Measurements from ENCODE around the gene GFPT2. TPM values are rescaled to one million over a fixed set of nuclear protein-coding genes. Genes with fewer than 3 reads are reported as not detected.
"Not testable (repeated sequence)": the region's sequence is repeated elsewhere in the genome, so short reads cannot be mapped to it uniquely, and the experiment has no call there.

The GFPT2 gene
- total RNA-seq, 2 donors from 2014 or later: 0.80 to 2.1 TPM

DNA sequence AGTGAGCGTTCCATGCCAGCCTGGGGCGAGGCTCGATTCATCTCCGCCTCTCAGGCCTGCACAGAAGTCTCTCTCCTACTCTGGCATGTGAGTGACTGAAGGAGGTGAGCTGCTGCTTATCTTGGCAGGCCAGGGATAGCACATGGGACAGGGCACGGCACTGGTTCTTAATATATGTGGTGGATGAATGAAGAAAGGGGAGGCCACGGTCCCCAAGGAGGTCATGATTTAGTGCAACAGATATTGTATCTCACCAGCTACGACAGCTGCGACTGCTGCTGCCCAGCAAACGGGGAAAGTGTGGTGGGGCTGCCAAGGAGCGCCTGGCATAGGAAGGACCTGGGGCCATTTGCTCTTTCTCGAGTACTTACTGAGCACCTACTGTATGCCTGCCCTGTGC lies 41.9 kb downstream of the GFPT2 start:
- no peaks in the 10 kb centered on the region for H3K9me3 ChIP-seq (ENCODE audit: control insufficient read depth, low read length, poor library complexity, severe bottlenecking)
- Mint-ChIP-seq H3K4me3 (no peak overlapping the region), H3K4me1 (peaks cover 3% of the 10 kb centered on the region), H3K36me3 (ENCODE audit: low read depth) (peaks cover 2% of the 10 kb centered on the region), H3K27me3 (peaks cover 4% of the 10 kb centered on the region), H3K27ac (no peak overlapping the region)
- DNase-seq (no peak), ATAC-seq (no peak)

DNA sequence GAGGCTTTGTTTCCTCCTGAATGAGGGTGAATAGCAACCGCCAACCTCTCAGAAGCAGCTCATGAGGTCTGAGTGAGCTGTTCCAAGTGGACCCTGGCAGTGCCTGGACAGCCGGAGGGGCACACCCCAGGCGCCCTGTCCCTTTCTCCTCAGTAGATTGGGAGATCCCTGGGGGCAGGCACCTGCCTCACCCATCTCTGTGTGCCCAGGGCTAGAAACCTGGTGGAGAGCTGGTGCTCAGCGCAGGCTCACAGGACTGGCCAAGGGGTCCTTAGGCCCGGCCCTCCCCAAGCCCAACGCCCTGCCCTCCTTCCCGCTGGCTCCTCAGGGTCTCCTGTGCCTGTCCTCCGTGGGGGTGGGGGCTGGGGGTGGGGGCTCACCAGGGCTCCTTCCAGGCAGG lies 46.3 kb downstream of the GFPT2 start:
- ATAC-seq: no peak
- no peak overlapping the region for H3K4me3 Mint-ChIP-seq
- H3K27ac Mint-ChIP-seq: no peak overlapping the region
- H3K27me3 Mint-ChIP-seq: peaks cover 5% of the 10 kb centered on the region
- no peak for DNase-seq
- H3K4me1 Mint-ChIP-seq: no peaks in the 10 kb centered on the region
- peaks cover 2% of the 10 kb centered on the region for H3K36me3 Mint-ChIP-seq (ENCODE audit: low read depth)
- H3K9me3 ChIP-seq (ENCODE audit: control insufficient read depth, low read length, poor library complexity, severe bottlenecking): no peaks in the 10 kb centered on the region

DNA sequence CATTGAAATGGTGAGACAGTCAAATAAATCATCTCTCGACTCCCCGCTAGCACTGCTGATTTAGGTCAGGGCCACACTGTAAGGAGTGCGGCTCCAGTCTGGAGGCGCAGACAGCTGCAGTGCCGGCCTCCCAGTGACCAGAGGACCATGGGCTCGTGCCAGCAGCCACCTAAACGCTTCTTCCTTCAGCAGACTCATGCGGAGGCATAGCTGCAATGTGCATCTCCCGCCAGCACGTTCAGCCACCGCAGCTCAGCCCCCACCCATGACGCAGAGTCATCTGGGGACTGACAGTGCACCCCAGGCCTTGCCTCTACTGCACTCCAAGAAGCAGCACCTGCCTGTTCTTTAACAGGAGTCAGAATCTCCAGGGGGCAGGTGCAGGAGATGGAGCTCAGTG lies 47.7 kb downstream of the GFPT2 start:
- H3K36me3 Mint-ChIP-seq (ENCODE audit: low read depth): no peaks in the 10 kb centered on the region
- no peaks in the 10 kb centered on the region for H3K4me1 Mint-ChIP-seq
- DNase-seq: no peak
- no peaks in the 10 kb centered on the region for H3K9me3 ChIP-seq (ENCODE audit: control insufficient read depth, low read length, poor library complexity, severe bottlenecking)
- no peak overlapping the region for H3K4me3 Mint-ChIP-seq
- peaks cover 15% of the 10 kb centered on the region for H3K27me3 Mint-ChIP-seq
- ATAC-seq: no peak
- H3K27ac Mint-ChIP-seq: no peak overlapping the region

GRCh38 chr5:180304431-180305375 lies 48.4 kb downstream of the GFPT2 start:
- DNase-seq: no peak
- no peak overlapping the region for H3K4me3 Mint-ChIP-seq
- ATAC-seq: no peak
- no peak overlapping the region for H3K27ac Mint-ChIP-seq
- H3K27me3 Mint-ChIP-seq: peaks cover 15% of the 10 kb centered on the region
- H3K36me3 Mint-ChIP-seq (ENCODE audit: low read depth): no peaks in the 10 kb centered on the region
- H3K9me3 ChIP-seq (ENCODE audit: control insufficient read depth, low read length, poor library complexity, severe bottlenecking): no peaks in the 10 kb centered on the region
- no peaks in the 10 kb centered on the region for H3K4me1 Mint-ChIP-seq

DNA sequence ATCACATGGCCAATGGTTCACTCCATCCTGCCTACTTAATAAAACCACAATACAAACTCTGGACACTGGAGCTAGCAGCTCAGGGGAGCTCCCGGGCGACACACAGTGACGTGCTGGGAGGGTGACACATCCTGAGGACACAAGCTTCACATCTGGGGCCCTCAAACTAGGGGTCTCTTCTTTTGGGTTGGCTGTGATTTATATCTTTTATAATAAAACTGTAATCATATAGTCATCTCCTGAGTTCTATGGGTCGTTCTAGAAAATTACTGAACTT lies 49.2 kb downstream of the GFPT2 start:
- no peaks in the 10 kb centered on the region for H3K9me3 ChIP-seq (ENCODE audit: control insufficient read depth, low read length, poor library complexity, severe bottlenecking)
- no peak for ATAC-seq
- no peak overlapping the region for H3K4me3 Mint-ChIP-seq
- no peaks in the 10 kb centered on the region for H3K36me3 Mint-ChIP-seq (ENCODE audit: low read depth)
- peaks cover 23% of the 10 kb centered on the region for H3K27me3 Mint-ChIP-seq
- H3K27ac Mint-ChIP-seq: no peak overlapping the region
- no peaks in the 10 kb centered on the region for H3K4me1 Mint-ChIP-seq
- DNase-seq: no peak

- H3K27me3 Mint-ChIP-seq: peaks cover 25% of the 10 kb centered on the region
- no peak for DNase-seq
- no peak for ATAC-seq
- H3K27ac Mint-ChIP-seq: no peak overlapping the region
- no peaks in the 10 kb centered on the region for H3K36me3 Mint-ChIP-seq (ENCODE audit: low read depth)
- no peaks in the 10 kb centered on the region for H3K4me1 Mint-ChIP-seq
- no peaks in the 10 kb centered on the region for H3K9me3 ChIP-seq (ENCODE audit: control insufficient read depth, low read length, poor library complexity, severe bottlenecking)
- H3K4me3 Mint-ChIP-seq: no peak overlapping the region
Measured at GRCh38 chr5:180303226-180304015, 49.7 kb downstream of the GFPT2 start.

GRCh38 chr5:180302256-180302655 lies 50.9 kb downstream of the GFPT2 start:
- Mint-ChIP-seq H3K36me3 (ENCODE audit: low read depth) (no peaks in the 10 kb centered on the region), H3K4me3 (no peak overlapping the region), H3K4me1 (peaks cover 2% of the 10 kb centered on the region), H3K27me3 (peaks cover 31% of the 10 kb centered on the region), H3K27ac (no peak overlapping the region)
- no peak for DNase-seq
- H3K9me3 ChIP-seq (ENCODE audit: control insufficient read depth, low read length, poor library complexity, severe bottlenecking): no peaks in the 10 kb centered on the region
- no peak for ATAC-seq

DNA sequence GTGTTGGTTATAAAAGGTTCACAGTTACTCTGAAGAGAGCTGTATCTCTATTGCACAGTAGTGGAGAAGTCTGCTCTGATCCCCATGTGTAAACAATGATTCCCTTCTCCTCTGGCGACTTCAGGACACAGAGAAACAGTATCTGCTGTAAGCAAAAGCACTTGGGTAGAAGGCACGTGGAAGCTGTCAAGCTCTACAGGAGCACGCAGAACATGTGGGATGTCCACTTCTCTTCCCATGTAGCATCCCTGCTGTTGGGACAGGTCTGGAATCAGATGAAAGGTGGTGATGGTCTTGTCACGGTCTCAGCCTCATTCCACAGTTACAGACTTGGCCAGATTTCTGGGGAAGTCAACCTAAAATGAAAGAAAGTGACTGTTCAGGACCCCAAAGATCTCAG lies 51.9 kb downstream of the GFPT2 start:
- H3K27ac Mint-ChIP-seq: no peak overlapping the region
- H3K4me3 Mint-ChIP-seq: no peak overlapping the region
- ATAC-seq (no peak), DNase-seq (no peak)
- H3K4me1 Mint-ChIP-seq: peaks cover 2% of the 10 kb centered on the region
- peaks cover 31% of the 10 kb centered on the region for H3K27me3 Mint-ChIP-seq
- H3K36me3 Mint-ChIP-seq (ENCODE audit: low read depth): no peaks in the 10 kb centered on the region
- H3K9me3 ChIP-seq (ENCODE audit: control insufficient read depth, low read length, poor library complexity, severe bottlenecking): no peaks in the 10 kb centered on the region

GRCh38 chr5:180299526-180299925 lies 53.6 kb downstream of the GFPT2 start:
- peaks cover 2% of the 10 kb centered on the region for H3K4me1 Mint-ChIP-seq
- ATAC-seq (no peak), DNase-seq (no peak)
- H3K27ac Mint-ChIP-seq: no peak overlapping the region
- H3K9me3 ChIP-seq (ENCODE audit: control insufficient read depth, low read length, poor library complexity, severe bottlenecking): no peaks in the 10 kb centered on the region
- peaks cover 27% of the 10 kb centered on the region for H3K27me3 Mint-ChIP-seq
- H3K4me3 Mint-ChIP-seq: no peak overlapping the region
- no peaks in the 10 kb centered on the region for H3K36me3 Mint-ChIP-seq (ENCODE audit: low read depth)

DNA sequence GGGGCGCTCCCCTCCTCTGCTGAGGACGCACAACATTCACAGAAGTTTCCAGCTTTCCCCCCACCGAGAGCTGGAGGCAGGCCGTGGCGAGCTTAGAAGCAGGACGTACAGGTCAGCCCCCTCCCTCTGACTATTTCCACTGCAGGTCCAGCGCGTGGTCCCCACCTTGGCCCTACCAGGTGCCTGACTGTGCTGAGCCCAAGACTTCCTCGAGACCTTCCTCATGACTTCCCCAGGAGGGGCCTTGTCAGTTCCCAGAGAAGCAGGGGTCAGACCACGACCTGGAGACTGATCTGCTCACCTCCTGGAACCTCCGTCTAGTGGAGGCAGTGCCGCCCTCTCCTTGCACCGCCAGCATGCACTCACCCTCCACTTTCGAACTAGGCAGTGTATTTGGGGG lies 54.1 kb downstream of the GFPT2 start:
- not testable (repeated sequence) for H3K36me3 Mint-ChIP-seq (ENCODE audit: low read depth); DNase-seq; ATAC-seq; H3K4me3 Mint-ChIP-seq; H3K4me1 Mint-ChIP-seq; H3K27ac Mint-ChIP-seq; H3K9me3 ChIP-seq (ENCODE audit: control insufficient read depth, low read length, poor library complexity, severe bottlenecking)
- peaks cover 27% of the 10 kb centered on the region for H3K27me3 Mint-ChIP-seq

DNA sequence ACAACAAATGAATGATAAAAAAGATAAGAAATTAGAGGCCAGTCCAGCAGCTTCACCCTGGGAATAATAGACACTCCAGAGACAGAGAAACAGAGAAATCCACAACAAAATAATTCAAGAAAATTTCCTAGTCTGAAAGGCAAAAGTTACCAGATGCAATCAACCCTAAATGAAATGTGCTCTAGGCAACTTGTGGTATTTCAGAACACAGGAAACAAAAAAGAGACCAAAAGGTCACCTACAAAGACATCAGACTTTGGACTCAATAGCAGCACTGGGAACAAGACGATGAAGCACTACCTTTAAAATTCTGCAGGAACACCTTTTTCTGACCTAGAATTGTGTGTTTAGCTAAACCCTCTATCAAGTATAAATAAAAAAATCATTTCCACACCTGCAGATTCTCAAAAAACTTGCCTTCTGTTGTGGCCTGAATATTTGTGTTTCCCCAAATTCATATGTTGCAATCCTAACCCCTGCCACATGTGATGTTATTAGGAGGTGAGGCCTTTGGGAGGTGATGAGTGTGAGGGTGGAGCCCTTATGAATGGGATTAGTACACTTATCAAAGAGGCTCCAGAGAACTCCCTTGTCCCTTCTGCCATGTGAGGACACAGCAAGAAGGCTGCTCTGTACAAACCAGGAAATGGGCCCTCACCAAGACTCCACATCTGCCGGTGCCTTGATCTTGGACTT lies 55.4 kb downstream of the GFPT2 start:
- no peak for ATAC-seq
- H3K36me3 Mint-ChIP-seq (ENCODE audit: low read depth): no peaks in the 10 kb centered on the region
- DNase-seq: no peak
- H3K9me3 ChIP-seq (ENCODE audit: control insufficient read depth, low read length, poor library complexity, severe bottlenecking): no peaks in the 10 kb centered on the region
- peaks cover 27% of the 10 kb centered on the region for H3K27me3 Mint-ChIP-seq
- peaks cover 15% of the 10 kb centered on the region for H3K4me1 Mint-ChIP-seq
- H3K4me3 Mint-ChIP-seq: no peak overlapping the region
- H3K27ac Mint-ChIP-seq: no peak overlapping the region

- no peak for DNase-seq
- peaks cover 2% of the 10 kb centered on the region for H3K36me3 Mint-ChIP-seq (ENCODE audit: low read depth)
- ATAC-seq: no peak
Measured at GRCh38 chr5:180296771-180297170, 56.4 kb downstream of the GFPT2 start.

DNA sequence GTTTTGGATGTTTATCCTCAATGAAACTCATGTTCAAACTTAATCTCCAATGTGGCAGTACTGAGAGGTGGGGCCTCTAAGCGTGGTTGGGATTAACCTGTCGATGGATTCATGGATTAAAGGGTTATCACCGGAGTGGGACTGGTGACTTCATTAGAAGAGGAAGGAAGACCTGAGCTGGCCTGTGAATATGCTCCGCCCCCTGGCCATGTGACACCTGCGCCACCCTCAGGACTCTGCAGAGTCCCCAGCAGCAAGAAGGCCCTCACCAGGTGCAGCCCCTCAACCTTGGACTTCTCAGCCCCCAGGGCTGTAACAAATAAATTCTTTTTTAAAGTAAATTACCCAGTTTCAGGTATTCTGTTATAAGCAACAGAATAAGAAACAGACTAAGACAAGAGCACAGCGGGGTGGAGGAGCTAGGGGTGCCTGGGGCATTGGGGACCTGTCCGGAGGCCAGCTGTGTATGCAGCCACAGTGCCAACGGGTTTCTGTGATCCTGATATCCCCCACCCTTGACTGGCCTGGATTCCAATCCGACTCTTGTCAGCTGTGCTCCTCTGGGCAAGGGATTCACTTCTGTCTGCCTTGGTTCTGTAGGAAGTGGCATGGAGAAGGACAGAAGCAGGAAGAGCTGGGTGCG lies 58.1 kb downstream of the GFPT2 start:
- DNase-seq: no peak
- no peaks in the 10 kb centered on the region for H3K9me3 ChIP-seq (ENCODE audit: control insufficient read depth, low read length, poor library complexity, severe bottlenecking)
- Mint-ChIP-seq H3K27ac (no peak overlapping the region), H3K27me3 (peaks cover 16% of the 10 kb centered on the region), H3K36me3 (ENCODE audit: low read depth) (peaks cover 2% of the 10 kb centered on the region), H3K4me3 (no peak overlapping the region), H3K4me1 (peaks cover 30% of the 10 kb centered on the region)
- ATAC-seq: no peak

More at GRCh38 chr5:180296771-180297170, 56.4 kb downstream of the GFPT2 start:
- H3K27ac Mint-ChIP-seq: no peak overlapping the region
- H3K27me3 Mint-ChIP-seq: peaks cover 27% of the 10 kb centered on the region
- H3K9me3 ChIP-seq (ENCODE audit: control insufficient read depth, low read length, poor library complexity, severe bottlenecking): no peaks in the 10 kb centered on the region
- no peak overlapping the region for H3K4me3 Mint-ChIP-seq
- peaks cover 18% of the 10 kb centered on the region for H3K4me1 Mint-ChIP-seq
